Upper lobe of left lung (tissue), 6 donors: ENCODE data around the gene CREBZF. TPM values are rescaled to one million over a fixed set of nuclear protein-coding genes. Genes with fewer than 3 reads are reported as not detected.

ENCODE experiments used
- ATAC-seq, 2 donors: fragments of 200-7000 bp; cut with Tn5 transposase; one replicate each; pipeline ENCODE4 v1.9.1; 2022; ENCODE audit warnings: mild to moderate bottlenecking in 2 of 2, moderate library complexity in 2 of 2; ENCODE audit not compliant: low FRiP score in 2 of 2
- DNase-seq, 2 donors: peaks; one replicate each; pipeline ENCODE4 v3.0.0-alpha.2; 2019 to 2020
- H3K27ac ChIP-seq, 4 donors: fragments of 200-600 bp; sonication (generic); one replicate each; pipeline ENCODE4 v1.5.1; 2016 to 2019
- H3K27me3 ChIP-seq, 4 donors: fragments of 200-600 bp; sonication (generic); one replicate each; pipeline ENCODE4 v1.5.1; 2017 to 2019
- H3K36me3 ChIP-seq, 4 donors: fragments of 200-600 bp; sonication (generic); one replicate each; pipeline ENCODE4 v1.5.1; 2016 to 2019
- H3K4me1 ChIP-seq, 4 donors: fragments of 200-600 bp; sonication (generic); one replicate each; pipeline ENCODE4 v1.5.1; 2018 to 2019
- H3K4me3 ChIP-seq, 4 donors: fragments of 200-600 bp; sonication (generic); one replicate each; pipeline ENCODE4 v1.5.1; 2017 to 2019; ENCODE audit warnings: mild to moderate bottlenecking in 2 of 4, moderate library complexity in 1 of 4
- H3K9me3 ChIP-seq, 4 donors: fragments of 200-600 bp; sonication (generic); one replicate each; pipeline ENCODE4 v1.5.1; 2018 to 2019
- EP300 ChIP-seq, 4 donors: sonication (generic); formaldehyde crosslinking; IDR thresholded peaks; one replicate each; pipeline ENCODE4 v1.5.1; 2017; ENCODE audit warnings: antibody characterized with exemption in 4 of 4, control low read depth in 2 of 4
- POLR2A ChIP-seq, 4 donors: fragments of 450-650 bp; IDR thresholded peaks; one replicate each; pipeline ENCODE4 v1.5.1; 2016 to 2017; ENCODE audit warnings: antibody characterized with exemption in 4 of 4, mild to moderate bottlenecking in 2 of 4
- POLR2AphosphoS5 ChIP-seq, 2 donors: sonication (generic); formaldehyde crosslinking; IDR thresholded peaks; one replicate each; pipeline ENCODE4 v1.5.1; 2017; ENCODE audit warnings: antibody characterized with exemption in 2 of 2
- WGBS, 2 donors: methylation state at CpG; one replicate each; pipeline ENCODE4 v1.1.5; 2017 to 2018; 5-methylcytosine and 5-hydroxymethylcytosine counted together
- total RNA-seq, 6 donors: library from RNA; depleted of rRNA in 4 of 6; stranded (reverse); fragments of >200 nt in 4 of 6; gene quantifications; one replicate each; pipeline versions ENCODE4 v1.1.0 to v1.2.1, GENCODE V29; 2016 to 2021
- TF ChIP-seq, protein P1 (sequence below), 6 experiments: fragments of 450-650 bp in 4 of 6; fragments of 200-600 bp in 2 of 6; sonication (generic) in 2 of 6; IDR thresholded peaks; one replicate each; pipeline ENCODE4 v1.5.1; 2016 to 2019; ENCODE audit warnings: antibody characterized with exemption in 6 of 6
- donor health status: DM: no; HTN: no; CAD: no; lungs with moderate emphysema.
- donor health status: DM: no; HTN: yes; CAD: no; lungs with severe emphysema.

Gene CREBZF
- total RNA-seq, 6 donors from 2014 or later, result 30.8 to 267 (median 66.6) TPM

DNA sequence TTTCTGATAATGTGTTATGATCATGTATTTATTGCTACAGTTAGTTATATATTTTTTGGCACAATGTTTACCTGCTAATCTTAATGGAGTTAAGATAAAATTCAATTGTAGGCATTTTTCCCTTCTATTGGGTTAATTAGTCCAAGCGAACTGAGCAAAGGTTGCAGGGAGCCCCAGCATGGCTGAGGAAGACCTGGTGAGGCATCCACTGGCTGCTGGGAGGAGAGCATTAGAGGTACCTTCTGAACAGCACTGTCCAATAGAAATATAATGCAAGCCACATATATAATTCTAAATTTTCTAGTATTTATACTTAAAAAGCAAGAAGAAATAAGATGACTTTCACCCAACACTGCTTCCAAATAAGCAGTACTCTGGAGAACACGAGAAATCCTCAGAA lies 17.9 kb downstream of the CREBZF start:
- peak overlapping the region in 3 of 4 donors; percentile 49 to 67 (median 61) for H3K4me3 ChIP-seq
- no peak for ATAC-seq
- 32 to 41% methylated on average over 2 of the region's 2 CpGs for WGBS, 2 donors
- no peak for TF ChIP-seq EP300 (IDR thresholded peaks at IDR 0.05)
- no peak for TF ChIP-seq POLR2AphosphoS5 (IDR thresholded peaks at IDR 0.05)
- no peak for TF ChIP-seq POLR2A (IDR thresholded peaks at IDR 0.05)
- TF ChIP-seq, protein P1, sequence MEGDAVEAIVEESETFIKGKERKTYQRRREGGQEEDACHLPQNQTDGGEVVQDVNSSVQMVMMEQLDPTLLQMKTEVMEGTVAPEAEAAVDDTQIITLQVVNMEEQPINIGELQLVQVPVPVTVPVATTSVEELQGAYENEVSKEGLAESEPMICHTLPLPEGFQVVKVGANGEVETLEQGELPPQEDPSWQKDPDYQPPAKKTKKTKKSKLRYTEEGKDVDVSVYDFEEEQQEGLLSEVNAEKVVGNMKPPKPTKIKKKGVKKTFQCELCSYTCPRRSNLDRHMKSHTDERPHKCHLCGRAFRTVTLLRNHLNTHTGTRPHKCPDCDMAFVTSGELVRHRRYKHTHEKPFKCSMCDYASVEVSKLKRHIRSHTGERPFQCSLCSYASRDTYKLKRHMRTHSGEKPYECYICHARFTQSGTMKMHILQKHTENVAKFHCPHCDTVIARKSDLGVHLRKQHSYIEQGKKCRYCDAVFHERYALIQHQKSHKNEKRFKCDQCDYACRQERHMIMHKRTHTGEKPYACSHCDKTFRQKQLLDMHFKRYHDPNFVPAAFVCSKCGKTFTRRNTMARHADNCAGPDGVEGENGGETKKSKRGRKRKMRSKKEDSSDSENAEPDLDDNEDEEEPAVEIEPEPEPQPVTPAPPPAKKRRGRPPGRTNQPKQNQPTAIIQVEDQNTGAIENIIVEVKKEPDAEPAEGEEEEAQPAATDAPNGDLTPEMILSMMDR (IDR thresholded peaks at IDR 0.05), result no peak
- no peaks in the 10 kb centered on the region for H3K9me3 ChIP-seq
- peak overlapping the region; percentile 78 to 81 (median 80) for H3K27ac ChIP-seq
- no peak for DNase-seq
- H3K36me3 ChIP-seq, result no peaks in the 10 kb centered on the region
- H3K4me1 ChIP-seq, result peaks cover 9 to 24% (median 16%) of the 10 kb centered on the region in 4 donors
- H3K27me3 ChIP-seq, result no peaks in the 10 kb centered on the region

DNA sequence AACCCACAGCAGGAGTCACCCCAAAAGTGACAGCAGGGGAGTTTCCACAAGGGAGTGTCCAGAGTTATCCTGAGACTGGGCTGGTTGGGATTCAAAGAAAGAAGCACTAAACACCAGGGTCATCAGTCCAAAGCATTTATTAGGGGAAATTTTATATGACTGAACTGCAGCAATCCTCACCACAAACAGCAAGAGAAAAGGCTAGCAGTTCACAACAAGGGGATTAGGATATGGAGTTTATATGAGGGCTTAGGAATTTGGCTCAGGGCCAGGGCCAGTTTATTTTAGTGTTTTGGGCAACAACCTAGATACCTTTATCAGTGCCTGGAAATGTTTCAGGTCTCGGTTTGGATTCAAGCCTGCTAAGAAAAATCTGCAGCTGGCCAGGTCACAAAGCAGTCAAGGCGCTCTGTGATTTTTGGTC lies 21.7 kb downstream of the CREBZF start:
- H3K4me3 ChIP-seq, result no peak overlapping the region
- peaks cover 0 to 6% (median 0%) of the 10 kb centered on the region in 4 donors for H3K36me3 ChIP-seq
- no peak for DNase-seq
- TF ChIP-seq, protein P1 (IDR thresholded peaks at IDR 0.05), result no peak
- TF ChIP-seq POLR2AphosphoS5 (IDR thresholded peaks at IDR 0.05) (no peak), POLR2A (IDR thresholded peaks at IDR 0.05) (no peak), EP300 (IDR thresholded peaks at IDR 0.05) (no peak)
- no peak for ATAC-seq
- 56 to 70% methylated on average over 2 of the region's 2 CpGs for WGBS, 2 donors
- H3K27ac ChIP-seq, result no peak overlapping the region
- H3K27me3 ChIP-seq, result no peaks in the 10 kb centered on the region
- H3K9me3 ChIP-seq, result no peaks in the 10 kb centered on the region
- peaks cover 1 to 10% (median 5%) of the 10 kb centered on the region in 4 donors for H3K4me1 ChIP-seq

DNA sequence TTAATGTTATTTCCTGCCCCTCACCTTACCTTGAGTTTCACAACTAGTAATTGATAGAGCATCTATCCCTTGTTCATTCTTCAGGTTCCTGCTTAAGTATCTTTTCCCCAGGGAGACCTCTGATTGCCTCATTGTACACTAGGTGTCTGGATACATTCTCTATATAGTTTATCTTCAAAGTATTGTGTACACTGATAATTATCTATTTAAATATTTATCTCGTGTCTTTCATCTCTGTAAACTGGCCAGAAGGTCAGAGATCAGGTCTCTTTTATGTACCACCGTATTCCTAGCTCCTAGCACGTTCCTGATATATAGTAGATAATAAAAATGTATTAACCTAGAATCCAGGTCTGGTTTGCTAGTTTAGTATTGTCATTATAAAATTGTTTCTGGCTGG lies 30.2 kb downstream of the CREBZF start:
- peaks cover 13 to 63% (median 22%) of the 10 kb centered on the region in 4 donors for H3K36me3 ChIP-seq
- no peak for DNase-seq

DNA sequence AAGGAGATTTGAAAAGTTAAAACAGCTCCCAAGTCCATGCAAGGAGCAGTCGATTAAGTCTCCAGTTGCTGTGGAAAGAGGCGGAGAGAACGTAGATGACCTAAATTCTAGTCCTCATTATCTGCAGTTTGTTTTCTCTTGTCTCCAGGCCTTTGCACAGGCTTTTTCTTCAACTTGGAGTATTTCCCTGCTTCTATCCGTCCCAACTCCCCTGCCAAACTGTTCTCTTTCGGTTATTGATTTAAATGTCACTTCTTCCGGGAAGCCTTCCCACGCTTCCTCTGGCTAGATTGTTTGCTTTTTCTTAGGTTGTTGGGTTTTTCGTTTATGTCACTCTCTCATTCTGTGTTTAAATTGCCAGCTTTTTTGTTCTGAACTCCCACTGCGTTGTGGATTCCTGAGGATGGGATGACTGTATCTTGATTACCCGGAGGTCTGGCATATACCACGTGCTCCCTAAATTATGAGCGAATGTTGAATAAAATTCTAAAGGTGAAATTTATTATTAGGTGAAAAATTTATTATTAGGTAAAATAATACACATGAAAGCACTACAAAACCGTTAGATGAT lies 36.1 kb downstream of the CREBZF start:
- TF ChIP-seq POLR2AphosphoS5 (IDR thresholded peaks at IDR 0.05) (no peak), EP300 (IDR thresholded peaks at IDR 0.05) (no peak)
- Histone ChIP-seq H3K4me1 (peaks cover 8 to 25% (median 14%) of the 10 kb centered on the region in 4 donors), H3K9me3 (no peaks in the 10 kb centered on the region), H3K36me3 (peaks cover 0 to 18% (median 1%) of the 10 kb centered on the region in 4 donors), H3K4me3 (peak overlapping the region; percentile 65 to 83 (median 76)), H3K27ac (peak overlapping the region; percentile 87 to 97 (median 96)), H3K27me3 (no peaks in the 10 kb centered on the region)
- ATAC-seq, result peak in 1 of 2 donors; percentile 21
- WGBS, 2 donors, result 1 to 2% methylated on average over 13 of the region's 13 CpGs
- DNase-seq, result no peak

More for the DNA sequence above, 30.2 kb downstream of the CREBZF start:
- ATAC-seq, result no peak
- Histone ChIP-seq H3K4me1 (peaks cover under 1 to 7% (median 5%) of the 10 kb centered on the region in 4 donors), H3K27ac (no peak overlapping the region), H3K9me3 (no peaks in the 10 kb centered on the region), H3K27me3 (no peaks in the 10 kb centered on the region), H3K4me3 (no peak overlapping the region)
- WGBS, 2 donors, result 76 to 81% methylated on average over 3 of the region's 3 CpGs
- TF ChIP-seq, protein P1 (IDR thresholded peaks at IDR 0.05), result no peak
- TF ChIP-seq EP300 (IDR thresholded peaks at IDR 0.05) (no peak), POLR2AphosphoS5 (IDR thresholded peaks at IDR 0.05) (no peak), POLR2A (IDR thresholded peaks at IDR 0.05) (no peak)

DNA sequence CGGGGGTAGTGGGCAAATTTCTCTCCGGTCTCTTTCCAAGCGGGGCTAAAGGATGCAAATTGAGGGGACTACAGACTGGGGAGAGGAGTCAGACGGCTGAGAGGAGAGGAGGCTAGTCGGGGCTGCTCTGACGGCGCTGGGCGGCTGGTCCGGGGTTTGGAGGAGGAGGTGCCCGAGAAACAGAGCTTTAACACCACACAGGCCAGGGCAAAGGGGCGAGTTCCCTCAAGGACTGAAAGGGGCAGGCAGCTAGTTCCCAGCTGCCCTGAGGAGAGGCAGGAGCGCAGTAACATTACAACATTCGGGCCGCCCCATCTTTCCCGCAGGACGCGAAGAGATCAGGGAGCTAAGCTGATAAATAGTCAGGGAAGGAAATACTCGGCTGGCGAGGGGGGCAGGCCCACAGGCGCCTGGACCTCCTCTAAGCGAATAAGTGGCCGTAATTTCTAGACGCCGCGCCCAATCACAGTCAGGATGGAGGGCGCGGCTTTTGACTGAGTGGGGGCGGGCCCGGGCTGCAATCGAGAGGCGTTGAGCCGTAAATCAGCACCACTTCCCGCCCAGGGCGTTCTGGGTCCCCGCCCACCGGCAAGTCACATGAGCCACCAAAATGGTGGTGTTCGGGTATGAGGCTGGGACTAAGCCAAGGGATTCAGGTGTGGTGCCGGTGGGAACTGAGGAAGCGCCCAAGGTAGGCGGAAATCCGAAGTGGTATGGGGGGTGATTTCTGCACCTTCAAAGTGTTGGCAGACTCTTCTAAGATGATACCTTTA lies 36.7 kb downstream of the CREBZF start, which contains the start of gene TMEM126B:
TMEM126B (plus strand) TSS at position 596 of the 773 bp plus-strand sequence; CDS start at position 611, 15 bp downstream.
- TF ChIP-seq POLR2AphosphoS5 (IDR thresholded peaks at IDR 0.05), result peak; percentile 80 to 95
- TF ChIP-seq, protein P1 (IDR thresholded peaks at IDR 0.05), result peak in 1 of 6 experiments; percentile 2
- TF ChIP-seq EP300 (IDR thresholded peaks at IDR 0.05), result peak in 1 of 4 donors; percentile 76
- peak in 3 of 4 donors; percentile 56 to 88 (median 83) for TF ChIP-seq POLR2A (IDR thresholded peaks at IDR 0.05)
- Histone ChIP-seq H3K4me1 (peaks cover 8 to 25% (median 14%) of the 10 kb centered on the region in 4 donors), H3K9me3 (no peaks in the 10 kb centered on the region), H3K4me3 (peak within 1 kb of the TSS; percentile 65 to 83 (median 76)), H3K27me3 (no peaks in the 10 kb centered on the region), H3K27ac (peak within 1 kb of the TSS; percentile 87 to 97 (median 96)), H3K36me3 (peaks cover 0 to 13% (median 1%) of the 10 kb centered on the region in 4 donors)
- peak; percentile 100 for ATAC-seq
- WGBS, 2 donors, result 0% methylated on average over 28 to 41 of the region's 41 CpGs
- peak; percentile 96 to 99 for DNase-seq
